Keratinocyte (primary cell): Measurements from ENCODE around the gene TSHB. TPM values are rescaled to one million over a fixed set of nuclear protein-coding genes. Genes with fewer than 3 reads are reported as not detected.
A peak's percentile ranks its signal among the peaks of the same experiment; 100 is the strongest.

ENCODE experiments used
- DNase-seq: peaks from one replicate; pipeline ENCODE4 v3.0.0-alpha.2; 2011; ENCODE audit warnings: low read depth, missing footprints, low spot score
- FAIRE-seq: peaks from 2 replicates; lab custom pipeline; 2011; peaks lifted over from hg19 to GRCh38; lab: Jason Lieb, UNC
- H2AFZ ChIP-seq: 2 replicates; pipeline ENCODE4 v1.6.0; 2012; ENCODE audit warnings: low read length, control low read depth, inconsistent platforms; ENCODE audit not compliant: control insufficient read depth
- H3K27ac ChIP-seq: 2 replicates; pipeline ENCODE4 v1.5.1; 2011; ENCODE audit warnings: low read length; ENCODE audit not compliant: control insufficient read depth, insufficient read depth
- H3K27me3 ChIP-seq: 3 replicates; pipeline ENCODE4 v1.6.0; 2011; ENCODE audit warnings: low read length; ENCODE audit not compliant: control insufficient read depth, insufficient read depth; ENCODE audit errors: extremely low read depth
- H3K36me3 ChIP-seq, 2 experiments: 2 replicates in 1 of 2; 3 replicates in 1 of 2; pipeline ENCODE4 v1.5.1; 2011; ENCODE audit warnings: low read length in 2 of 2, mild to moderate bottlenecking in 1 of 2; ENCODE audit not compliant: control insufficient read depth in 2 of 2, insufficient read depth in 2 of 2; ENCODE audit errors: extremely low read depth in 1 of 2
- H3K4me1 ChIP-seq: 3 replicates; pipeline ENCODE4 v1.5.1; 2011; ENCODE audit warnings: low read length; ENCODE audit not compliant: control insufficient read depth, insufficient read depth; ENCODE audit errors: extremely low read depth
- H3K4me2 ChIP-seq: 3 replicates; pipeline ENCODE4 v1.6.0; 2011; ENCODE audit warnings: low read depth, low read length; ENCODE audit not compliant: control insufficient read depth, insufficient read depth; ENCODE audit errors: extremely low read depth
- H3K4me3 ChIP-seq, 3 experiments: fragments of 200-600 bp in 1 of 3; sonication (generic) in 1 of 3; 2 replicates in 2 of 3; 3 replicates in 1 of 3; pipeline ENCODE4 v1.5.1; 2011 to 2016; ENCODE audit warnings: low read length in 3 of 3, mild to moderate bottlenecking in 3 of 3, control low read depth in 2 of 3, inconsistent platforms in 1 of 3, low read depth in 1 of 3, mixed read lengths in 1 of 3, mixed run types in 1 of 3, moderate library complexity in 1 of 3; ENCODE audit not compliant: control insufficient read depth in 2 of 3, insufficient read depth in 2 of 3; ENCODE audit errors: extremely low read depth in 1 of 3
- H3K79me2 ChIP-seq: 2 replicates; pipeline ENCODE4 v1.6.0; 2012; ENCODE audit warnings: low read length; ENCODE audit not compliant: control insufficient read depth, insufficient read depth
- H3K9ac ChIP-seq: 3 replicates; pipeline ENCODE4 v1.6.0; 2011; ENCODE audit warnings: low read length; ENCODE audit not compliant: control insufficient read depth, insufficient read depth; ENCODE audit errors: extremely low read depth
- H3K9me1 ChIP-seq: 3 replicates; pipeline ENCODE4 v1.6.0; 2011; ENCODE audit warnings: low read length; ENCODE audit not compliant: control insufficient read depth, insufficient read depth; ENCODE audit errors: extremely low read depth
- H3K9me3 ChIP-seq: 2 replicates; pipeline ENCODE4 v1.5.1; 2012; ENCODE audit warnings: low read depth, low read length; ENCODE audit not compliant: control insufficient read depth
- H4K20me1 ChIP-seq: 3 replicates; pipeline ENCODE4 v1.6.0; 2011; ENCODE audit warnings: low read length; ENCODE audit not compliant: control insufficient read depth, insufficient read depth; ENCODE audit errors: extremely low read depth
- CTCF ChIP-seq, 3 experiments: IDR thresholded peaks in 1 of 3; conservative IDR thresholded peaks in 1 of 3; optimal IDR thresholded peaks in 1 of 3; 2 replicates in 2 of 3; 3 replicates in 1 of 3; pipeline versions ENCODE3 to v1.5.1; 2011; ENCODE audit warnings: low read length in 3 of 3, mild to moderate bottlenecking in 3 of 3, moderate library complexity in 2 of 3, control low read depth in 1 of 3, inconsistent platforms in 1 of 3; ENCODE audit not compliant: insufficient read depth in 2 of 3; ENCODE audit errors: extremely low read depth in 1 of 3
- EZH2 ChIP-seq: IDR thresholded peaks from one replicate; pipeline ENCODE4 v1.6.1; 2012; ENCODE audit warnings: inconsistent platforms, mild to moderate bottlenecking, low read length, moderate library complexity
- dilution Hi-C: fragments of 300-500 bp; cut with MboI; formaldehyde crosslinking; loops from one replicate; pipeline ENCODE4 v1.7.0; 2020; ENCODE audit warnings: low sequenced_read_pairs; ENCODE audit not compliant: extremely low pct_ligation_motif_present
- polyA plus RNA-seq, 5 experiments: library from polyadenylated mRNA; depleted of rRNA in 3 of 5; stranded (reverse) in 3 of 5; stranded (forward) in 1 of 5; unstranded in 1 of 5; fragments of >200 nt; gene quantifications; 1 replicate in 1 of 5; 2 replicates in 3 of 5; 3 replicates in 1 of 5; pipeline versions ENCODE4 v1.2.1 to v1.2.3, GENCODE V29; 2011 to 2012; ENCODE audit warnings: missing spikeins in 2 of 5, low read depth in 1 of 5, low replicate concordance in 1 of 5

Gene TSHB
- polyA plus RNA-seq, 1 donor (not counting 4 experiments of a cell fraction or from before 2014, with no cell fraction given): not detected

DNA sequence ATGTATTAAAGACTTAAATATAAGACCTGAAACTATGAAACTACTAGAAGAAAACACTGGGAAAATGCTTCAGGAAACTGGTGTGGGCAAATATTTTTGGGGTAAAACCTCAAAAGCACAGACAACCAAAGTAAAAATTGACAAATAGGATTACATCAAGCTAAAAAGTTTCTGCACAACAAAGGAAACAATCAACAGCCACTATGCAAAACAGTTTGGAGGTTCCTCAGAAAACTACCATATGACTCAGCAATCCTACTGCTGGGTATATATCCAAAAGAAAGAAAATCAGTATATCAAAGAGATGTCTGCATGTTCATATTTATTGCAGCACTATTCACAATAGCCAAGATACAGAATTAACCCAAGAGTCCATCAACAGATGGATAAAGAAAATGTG lies 17.1 kb downstream of the TSHB start:
- Histone ChIP-seq H3K36me3 (no peaks in the 10 kb centered on the region), H4K20me1 (no peaks in the 10 kb centered on the region), H3K4me3 (no peak overlapping the region), H2AFZ (no peak overlapping the region), H3K27me3 (no peaks in the 10 kb centered on the region), H3K79me2 (no peaks in the 10 kb centered on the region), H3K9me3 (no peaks in the 10 kb centered on the region), H3K4me2 (no peak overlapping the region), H3K27ac (no peak overlapping the region), H3K9me1 (no peaks in the 10 kb centered on the region), H3K4me1 (peaks cover 4% of the 10 kb centered on the region), H3K9ac (no peak overlapping the region)
- no peak for TF ChIP-seq CTCF (optimal IDR thresholded peaks at IDR 0.05 in 1 of 3, IDR thresholded peaks at IDR 0.05 in 1 of 3, conservative IDR thresholded peaks at IDR 0.05 in 1 of 3; ENCODE audit: extremely low read depth in 1 of 3, insufficient read depth in 2 of 3, low read length in 3 of 3)
- no peak for TF ChIP-seq EZH2
- dilution Hi-C loops: no loop called here
- no peak for DNase-seq
- no peak for FAIRE-seq

- no peaks in the 10 kb centered on the region for H3K9me1 ChIP-seq
- H3K79me2 ChIP-seq: no peaks in the 10 kb centered on the region
- H3K4me2 ChIP-seq: peak overlapping the region; percentile 70
- no peak for DNase-seq
- no peak overlapping the region for H3K9ac ChIP-seq
- H3K9me3 ChIP-seq: no peaks in the 10 kb centered on the region
- no peaks in the 10 kb centered on the region for H4K20me1 ChIP-seq
- H3K27ac ChIP-seq: no peak overlapping the region
- no peak for TF ChIP-seq EZH2
- TF ChIP-seq CTCF (optimal IDR thresholded peaks at IDR 0.05 in 1 of 3, IDR thresholded peaks at IDR 0.05 in 1 of 3, conservative IDR thresholded peaks at IDR 0.05 in 1 of 3; ENCODE audit: extremely low read depth in 1 of 3, insufficient read depth in 2 of 3, low read length in 3 of 3): peak in 1 of 3 experiments; percentile 9
- H3K36me3 ChIP-seq: no peaks in the 10 kb centered on the region
- H2AFZ ChIP-seq: peak overlapping the region; percentile 42
- peak overlapping the region in 1 of 3 experiments; percentile 5 for H3K4me3 ChIP-seq
- FAIRE-seq: peak; percentile 82
- H3K4me1 ChIP-seq: peaks cover 11% of the 10 kb centered on the region
- H3K27me3 ChIP-seq: no peaks in the 10 kb centered on the region
- dilution Hi-C loops: no loop called here
These were observed 22.2 kb downstream of the TSHB start for GRCh38 chr1:115051850-115052249.
